HG03066 (cell line): ENCODE data around the gene KPNA3.
"Not testable (repeated sequence)": the region's sequence is repeated elsewhere in the genome, so short reads cannot be mapped to it uniquely, and the experiment has no call there.

Source experiments
- ATAC-seq: cut with Tn5 transposase; IDR thresholded peaks from one replicate; pipeline ENCODE4 v1.9.1; 2021; ENCODE audit warnings: low read depth; ENCODE audit not compliant: unreplicated experiment

KPNA3 gene

DNA sequence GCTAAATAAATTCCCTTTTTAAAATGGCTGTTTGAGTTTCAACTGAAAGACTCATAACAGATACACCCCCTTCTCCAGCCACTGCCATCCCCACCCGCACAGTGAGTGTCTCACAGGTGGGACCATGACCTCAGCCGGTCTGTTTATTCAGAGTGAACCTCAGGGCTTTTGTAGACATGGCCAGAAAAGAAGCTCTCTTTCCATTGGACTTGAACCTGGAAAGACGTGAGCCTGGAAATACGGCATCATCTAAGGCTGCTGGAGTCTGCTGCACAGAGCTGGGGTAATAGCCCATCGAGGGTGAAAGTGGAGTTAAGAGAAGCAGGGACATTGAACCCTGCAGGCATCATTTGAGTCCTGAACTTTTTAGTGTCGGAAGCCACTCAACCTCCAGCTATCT lies 15.2 kb upstream of the KPNA3 start:
- ATAC-seq, result no peak

DNA sequence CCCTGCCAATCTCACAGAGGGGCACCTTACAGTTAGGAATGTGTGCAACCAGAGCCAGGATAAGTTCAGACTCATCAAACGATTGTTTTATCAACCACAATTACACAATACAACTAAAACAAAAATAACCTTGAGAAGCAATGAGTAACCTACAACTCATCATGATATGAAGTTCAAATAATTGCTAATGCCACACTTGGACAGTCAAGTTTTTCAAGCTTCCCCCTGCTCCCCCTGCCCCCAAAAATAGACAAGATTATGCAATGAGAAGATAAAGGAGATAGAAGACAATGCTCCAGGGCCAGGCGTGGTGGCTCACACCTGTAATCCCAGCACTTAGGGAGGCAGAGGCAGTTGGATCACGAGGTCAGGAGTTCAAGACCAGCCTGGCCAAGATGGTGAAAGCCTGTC lies 13.6 kb upstream of the KPNA3 start:
- no peak for ATAC-seq

DNA sequence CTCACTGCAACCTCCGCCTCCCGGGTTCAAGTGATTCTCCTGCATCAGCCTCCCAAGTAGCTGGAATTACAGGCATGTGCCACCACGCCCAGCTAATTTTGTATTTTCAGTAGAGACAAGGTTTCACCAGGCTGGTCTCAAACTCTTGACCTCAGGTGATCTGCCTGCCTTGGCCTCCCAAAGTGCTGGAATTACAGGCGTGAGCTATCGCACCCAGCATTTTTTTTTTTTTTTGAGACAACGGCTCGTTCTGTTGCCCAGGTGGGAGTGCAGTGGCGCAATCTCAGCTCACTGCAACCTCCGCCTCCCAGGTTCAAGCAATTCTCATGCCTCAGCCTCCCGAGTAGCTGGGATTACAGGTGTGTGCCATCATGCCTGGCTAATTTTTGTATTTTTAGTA lies 10.6 kb upstream of the KPNA3 start:
- not testable (repeated sequence) for ATAC-seq

GRCh38 chr13:49802426-49802825 lies 9.9 kb upstream of the KPNA3 start:
- no peak for ATAC-seq

DNA sequence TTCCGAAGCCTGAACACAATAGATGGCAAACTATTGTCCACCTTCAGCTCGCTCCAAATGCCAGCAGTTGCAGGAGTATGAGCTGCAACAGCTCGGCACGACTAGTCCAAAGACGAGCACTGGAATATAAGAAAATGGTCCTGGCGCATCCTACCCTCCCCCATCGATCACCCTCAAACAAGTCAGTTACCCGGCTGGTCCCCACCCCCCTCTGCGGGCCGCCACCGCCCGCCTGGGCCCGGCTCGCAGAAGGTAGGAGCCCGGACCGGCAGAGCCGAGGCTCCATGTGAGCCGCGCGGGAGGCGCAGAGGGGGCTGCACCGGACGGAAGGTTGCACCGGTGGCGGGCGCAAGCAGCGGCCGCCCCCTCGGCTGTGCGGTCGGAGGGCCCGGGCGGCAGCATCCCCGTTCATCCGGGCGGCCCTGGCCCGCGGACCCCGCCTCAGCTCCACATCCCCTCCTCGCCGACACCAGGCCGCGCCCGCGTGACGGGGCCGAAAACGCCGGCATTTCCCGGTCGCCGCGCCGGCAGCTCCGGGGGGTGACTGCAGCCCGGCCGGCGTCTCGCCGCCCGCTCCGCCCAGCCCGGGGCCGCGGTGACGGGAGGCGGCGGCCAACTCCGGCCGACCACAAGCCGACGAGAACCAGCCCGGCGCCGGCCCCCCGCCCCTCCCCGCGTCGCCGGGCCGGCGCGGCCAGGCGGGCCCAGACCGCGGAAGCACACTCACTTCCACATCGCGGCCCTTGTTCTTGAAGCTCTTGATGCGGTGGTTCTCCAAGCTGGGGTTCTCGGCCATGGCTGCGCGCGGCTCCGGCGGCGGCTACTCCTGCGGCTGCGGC lies 552 bp downstream of the KPNA3 start:
- peak; percentile 33 for ATAC-seq

DNA sequence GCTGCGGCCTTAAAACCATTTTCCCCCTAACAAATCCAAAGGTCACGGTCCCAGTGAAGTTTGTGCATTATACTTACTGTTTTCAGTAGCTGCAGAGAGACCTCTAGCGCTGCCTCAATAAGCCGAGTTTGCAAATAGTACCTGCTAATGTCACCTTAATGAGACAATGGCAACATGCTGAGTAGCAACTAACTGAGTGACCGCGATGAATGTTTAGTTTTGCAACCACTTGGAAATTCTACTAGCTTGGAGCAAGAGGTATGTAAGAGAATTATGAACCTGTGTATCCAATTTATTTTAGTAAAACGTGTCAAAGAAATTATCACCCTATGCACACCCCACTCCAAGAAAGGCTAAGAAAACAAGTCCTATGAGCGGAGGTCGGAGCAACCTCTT lies 1.2 kb downstream of the KPNA3 start:
- ATAC-seq, result no peak

DNA sequence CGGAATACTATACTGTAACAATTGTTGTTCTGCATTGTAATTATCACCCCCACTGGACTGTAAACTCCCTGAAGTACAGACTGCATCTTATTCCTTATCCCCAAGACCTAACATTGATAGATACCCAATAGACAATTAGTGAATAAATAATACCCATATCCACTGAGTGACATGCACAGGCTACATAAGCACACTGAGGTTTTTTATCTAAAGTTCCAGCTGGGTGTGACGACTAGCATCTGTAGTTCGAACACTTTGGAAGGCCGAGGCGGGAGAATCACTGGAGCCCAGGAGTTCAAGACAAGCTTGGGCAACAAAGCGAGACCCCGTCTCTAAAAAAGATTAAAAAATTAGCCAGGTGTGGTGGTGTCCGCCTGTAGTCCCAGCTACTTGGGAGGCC lies 2.5 kb downstream of the KPNA3 start:
- ATAC-seq, result no peak

GRCh38 chr13:49786401-49787008 lies 6.0 kb downstream of the KPNA3 start:
- ATAC-seq, result no peak

- ATAC-seq, result no peak
Observed at GRCh38 chr13:49784886-49785570, 7.5 kb downstream of the KPNA3 start.

GRCh38 chr13:49783865-49784264 lies 8.6 kb downstream of the KPNA3 start:
- ATAC-seq, result no peak

- ATAC-seq, result no peak
Observed at GRCh38 chr13:49782784-49783183, 9.7 kb downstream of the KPNA3 start.

DNA sequence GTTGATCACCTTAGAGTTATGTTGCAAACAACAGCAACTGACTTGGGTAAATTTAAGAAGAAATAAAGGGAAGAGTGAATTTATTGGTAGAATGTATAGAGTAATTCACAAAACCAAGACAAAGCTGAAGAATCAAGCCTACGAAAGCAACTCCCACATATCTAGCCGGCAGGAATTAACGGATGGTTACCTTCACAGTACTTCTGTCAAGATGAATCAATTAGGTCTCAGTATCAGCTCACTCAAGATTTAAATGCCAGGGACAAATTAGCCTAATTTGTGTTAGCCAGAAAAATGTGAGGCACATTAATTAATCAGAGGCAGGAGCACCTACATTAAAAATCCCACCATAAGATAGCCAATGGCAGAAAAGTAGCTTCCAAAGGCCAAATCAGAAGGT lies 10.7 kb downstream of the KPNA3 start:
- no peak for ATAC-seq

GRCh38 chr13:49779721-49780120 lies 12.8 kb downstream of the KPNA3 start:
- no peak for ATAC-seq

GRCh38 chr13:49777746-49778614 lies 14.5 kb downstream of the KPNA3 start:
- ATAC-seq, result no peak

DNA sequence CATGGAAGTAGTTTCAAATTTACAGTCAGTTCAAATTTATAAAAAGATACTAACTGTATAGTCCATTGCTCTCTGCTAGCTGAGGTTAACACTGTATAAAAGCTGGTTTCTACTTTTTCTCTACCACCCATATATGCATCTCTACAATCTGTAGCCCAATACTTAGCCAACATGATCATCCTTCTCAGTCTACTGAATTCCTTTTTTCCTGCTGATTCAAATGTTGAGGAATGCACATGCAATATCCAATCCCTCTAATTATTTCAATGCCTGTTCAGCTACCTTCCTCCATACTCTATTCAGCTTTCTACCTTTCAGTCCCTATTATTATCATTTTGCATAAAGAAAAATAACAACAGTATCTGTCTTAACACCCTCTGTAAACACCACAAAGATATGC lies 15.6 kb downstream of the KPNA3 start:
- ATAC-seq, result no peak

GRCh38 chr13:49774376-49775005 lies 18.0 kb downstream of the KPNA3 start:
- no peak for ATAC-seq

DNA sequence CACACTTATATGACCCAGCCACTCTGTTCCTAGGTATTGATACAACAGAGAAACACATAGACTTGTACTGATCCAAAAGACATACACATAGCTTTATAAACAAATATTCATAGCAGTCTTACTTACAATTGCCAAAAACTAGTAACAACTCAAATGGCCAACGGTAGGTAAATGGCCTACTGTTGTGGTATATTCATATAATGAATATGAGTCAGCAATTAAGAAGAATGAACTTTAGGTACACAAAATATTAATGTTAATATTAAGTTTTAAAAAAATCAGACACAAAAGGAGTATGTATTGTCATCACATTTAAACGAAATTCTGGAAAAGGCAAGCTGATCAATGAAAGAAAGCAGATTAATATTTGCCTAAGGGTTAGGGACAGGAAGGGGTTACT lies 19.7 kb downstream of the KPNA3 start:
- no peak for ATAC-seq

DNA sequence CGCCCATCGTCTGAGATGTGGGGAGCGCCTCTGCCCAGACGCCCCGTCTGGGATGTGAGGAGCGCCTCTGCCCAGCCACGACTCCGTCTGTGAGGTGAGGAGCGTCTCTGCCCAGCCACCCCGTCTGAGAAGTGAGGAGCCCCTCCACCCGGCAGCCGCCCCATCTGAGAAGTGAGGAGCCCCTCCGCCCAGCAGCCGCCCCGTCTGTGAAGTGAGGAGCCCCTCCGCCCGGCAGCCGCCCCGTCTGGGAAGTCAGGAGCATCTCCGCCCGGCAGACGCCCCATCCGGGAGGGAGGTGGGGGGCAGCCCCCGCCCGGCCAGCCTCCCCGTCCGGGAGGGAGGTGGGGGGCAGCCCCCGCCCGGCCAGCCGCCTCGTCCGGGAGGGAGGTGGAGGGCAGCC lies 30.7 kb downstream of the KPNA3 start:
- ATAC-seq, result not testable (repeated sequence)

DNA sequence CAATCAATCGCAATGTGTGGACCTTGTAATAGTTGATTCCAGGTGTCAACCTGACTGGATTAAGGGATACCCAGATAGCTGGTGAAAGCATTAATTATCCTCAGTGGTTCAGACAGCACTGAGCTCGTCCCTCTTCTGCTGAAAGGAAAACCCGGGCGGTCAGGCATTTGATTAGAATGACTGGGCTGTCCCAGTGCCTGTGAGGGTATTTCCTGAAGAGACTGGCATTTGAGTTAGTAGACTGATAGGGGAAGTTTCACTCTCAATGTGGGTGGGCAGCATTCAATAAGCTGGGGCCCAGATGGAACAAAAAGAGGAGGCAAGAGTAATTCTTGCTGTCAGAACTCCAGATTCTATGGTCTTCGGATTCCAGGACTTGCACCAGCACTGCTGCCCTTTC lies 31.9 kb downstream of the KPNA3 start:
- ATAC-seq, result no peak

- ATAC-seq, result no peak
Observed at GRCh38 chr13:49759503-49759902, 33.0 kb downstream of the KPNA3 start.
